ENCODE results near the gene CAVIN1.
"Not testable (repeated sequence)": the region's sequence is repeated elsewhere in the genome, so short reads cannot be mapped to it uniquely, and the experiment has no call there.

The CAVIN1 gene

GRCh38 chr17:42429726-42430447 lies 6.8 kb upstream of the CAVIN1 start:
- DNase-seq (ENCODE audit: low read depth, low spot score): no peak
- WGBS (ENCODE audit: insufficient coverage, insufficient read length): no CpG with 5 or more reads among the region's 3 CpGs
- Histone ChIP-seq H3K4me3 (ENCODE audit: low read length) (no peak overlapping the region), H3K27me3 (ENCODE audit: control insufficient read depth, insufficient read depth, low read length) (no peaks in the 10 kb centered on the region), H3K9me3 (ENCODE audit: control insufficient read depth, insufficient read depth, low read length) (no peaks in the 10 kb centered on the region), H3K4me1 (ENCODE audit: control insufficient read depth, insufficient read depth, low read length) (no peaks in the 10 kb centered on the region), H3K27ac (ENCODE audit: low read length) (no peak overlapping the region), H3K36me3 (ENCODE audit: control insufficient read depth, insufficient read depth, low read length) (no peaks in the 10 kb centered on the region)

DNA sequence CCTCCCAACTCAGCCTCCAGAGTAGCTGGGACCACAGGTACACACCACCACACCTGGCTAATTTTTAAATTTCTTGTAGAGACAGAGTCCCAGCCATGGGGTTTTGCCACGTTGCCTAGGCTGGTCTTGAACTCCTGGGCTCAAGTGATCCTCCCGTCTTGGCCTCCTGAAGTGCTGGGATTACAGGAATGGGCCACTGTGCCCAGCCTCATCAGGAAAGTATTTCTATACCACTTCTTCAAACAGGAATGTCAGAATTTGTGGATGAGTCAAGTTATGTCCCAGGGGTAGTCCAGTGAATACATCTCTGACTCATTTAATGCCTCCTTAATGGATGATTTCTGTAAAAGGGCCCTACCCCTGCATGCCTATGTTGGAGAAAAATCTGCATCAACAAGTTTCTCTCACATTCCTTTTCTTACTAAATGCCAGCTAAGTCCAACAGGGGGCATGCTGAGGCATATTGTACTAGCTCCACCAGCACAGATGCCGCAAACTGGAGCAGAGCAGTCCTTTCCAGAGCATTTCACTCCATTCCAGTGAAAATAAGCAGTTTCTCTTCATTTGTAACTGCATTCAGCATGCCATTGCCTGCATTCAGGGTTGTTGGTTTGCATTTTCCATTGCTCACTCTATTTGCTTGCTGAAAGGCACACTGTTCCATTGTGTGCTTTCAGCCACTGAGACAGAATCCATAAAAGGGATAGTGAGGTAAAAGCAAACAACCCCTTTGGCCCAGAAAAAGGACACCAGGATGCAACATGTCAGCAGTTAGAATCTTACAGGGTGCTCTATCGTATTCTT lies 5.3 kb upstream of the CAVIN1 start:
- Histone ChIP-seq H3K9me3 (ENCODE audit: control insufficient read depth, insufficient read depth, low read length) (no peaks in the 10 kb centered on the region), H3K4me3 (ENCODE audit: low read length) (no peak overlapping the region), H3K36me3 (ENCODE audit: control insufficient read depth, insufficient read depth, low read length) (no peaks in the 10 kb centered on the region), H3K27ac (ENCODE audit: low read length) (no peak overlapping the region), H3K4me1 (ENCODE audit: control insufficient read depth, insufficient read depth, low read length) (no peaks in the 10 kb centered on the region), H3K27me3 (ENCODE audit: control insufficient read depth, insufficient read depth, low read length) (no peaks in the 10 kb centered on the region)
- no peak for DNase-seq (ENCODE audit: low read depth, low spot score)
- no CpG with 5 or more reads among the region's 4 CpGs for WGBS (ENCODE audit: insufficient coverage, insufficient read length)

- Histone ChIP-seq H3K9me3 (ENCODE audit: control insufficient read depth, insufficient read depth, low read length) (no peaks in the 10 kb centered on the region), H3K4me3 (ENCODE audit: low read length) (no peak overlapping the region), H3K27ac (ENCODE audit: low read length) (no peak overlapping the region), H3K36me3 (ENCODE audit: control insufficient read depth, insufficient read depth, low read length) (no peaks in the 10 kb centered on the region), H3K27me3 (ENCODE audit: control insufficient read depth, insufficient read depth, low read length) (no peaks in the 10 kb centered on the region), H3K4me1 (ENCODE audit: control insufficient read depth, insufficient read depth, low read length) (0 out of 2 replicates have a peak, but pooled peaks cover 3% of the 10 kb centered on the region)
- no peak for DNase-seq (ENCODE audit: low read depth, low spot score)
- no CpG with 5 or more reads among the region's 4 CpGs for WGBS (ENCODE audit: insufficient coverage, insufficient read length)
Observed at GRCh38 chr17:42424991-42425610, 2.0 kb upstream of the CAVIN1 start.

DNA sequence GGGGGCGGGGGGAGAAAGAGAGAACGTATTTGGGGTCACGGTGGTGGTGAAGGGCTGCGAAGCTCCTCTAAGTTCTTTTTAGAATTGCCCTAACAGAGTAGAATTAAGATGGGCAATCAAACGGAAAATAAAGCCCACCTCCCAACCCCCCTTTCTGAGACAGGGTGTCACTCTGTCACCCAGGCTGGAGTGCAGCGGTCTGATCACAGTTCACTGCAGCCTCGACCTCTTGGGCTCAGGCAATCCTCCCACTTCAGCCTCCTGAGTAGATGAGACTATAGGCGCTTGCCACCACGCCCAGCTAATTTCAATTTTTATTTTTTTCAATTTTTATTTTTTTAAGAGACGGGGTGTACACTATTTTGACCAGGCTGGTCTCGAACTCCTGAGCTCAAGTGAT lies 710 bp upstream of the CAVIN1 start:
- H3K27me3 ChIP-seq (ENCODE audit: control insufficient read depth, insufficient read depth, low read length): no peaks in the 10 kb centered on the region
- H3K36me3 ChIP-seq (ENCODE audit: control insufficient read depth, insufficient read depth, low read length): no peaks in the 10 kb centered on the region
- H3K4me1 ChIP-seq (ENCODE audit: control insufficient read depth, insufficient read depth, low read length): 0 out of 2 replicates have a peak, but pooled peaks cover 3% of the 10 kb centered on the region
- no CpG with 5 or more reads among the region's 11 CpGs for WGBS (ENCODE audit: insufficient coverage, insufficient read length)
- no peak overlapping the region for H3K27ac ChIP-seq (ENCODE audit: low read length)
- DNase-seq (ENCODE audit: low read depth, low spot score): no peak
- no peak overlapping the region for H3K4me3 ChIP-seq (ENCODE audit: low read length)
- H3K9me3 ChIP-seq (ENCODE audit: control insufficient read depth, insufficient read depth, low read length): no peaks in the 10 kb centered on the region

DNA sequence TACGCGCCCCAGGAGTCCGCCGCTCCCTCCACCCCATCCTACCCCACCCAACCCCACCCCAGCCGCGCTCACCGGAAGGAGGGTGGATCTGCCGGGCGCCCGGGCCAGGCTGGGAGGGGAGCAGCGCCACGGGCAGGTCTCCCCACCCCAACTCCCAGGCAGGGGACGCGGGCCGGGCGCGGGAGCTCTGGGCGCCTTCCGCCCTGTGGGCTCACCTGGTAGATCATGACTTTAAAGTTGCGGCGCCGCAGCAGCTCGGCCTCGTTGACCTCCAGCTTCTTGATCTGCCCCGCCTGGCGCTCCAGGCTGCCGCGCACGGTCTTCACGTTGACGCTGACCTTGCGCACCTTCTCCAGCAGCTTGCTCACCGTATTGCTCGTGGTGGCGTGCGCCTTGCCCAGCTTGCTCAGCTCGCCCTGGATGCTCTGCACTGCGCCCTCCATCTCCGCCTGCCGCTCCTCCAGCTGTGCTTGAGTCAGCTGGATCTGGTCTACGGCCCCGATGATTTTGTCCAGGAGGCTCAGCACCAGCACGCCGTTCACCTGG lies 571 bp downstream of the CAVIN1 start:
- Histone ChIP-seq H3K36me3 (ENCODE audit: control insufficient read depth, insufficient read depth, low read length) (no peaks in the 10 kb centered on the region), H3K27me3 (ENCODE audit: control insufficient read depth, insufficient read depth, low read length) (no peaks in the 10 kb centered on the region), H3K9me3 (ENCODE audit: control insufficient read depth, insufficient read depth, low read length) (no peaks in the 10 kb centered on the region), H3K4me1 (ENCODE audit: control insufficient read depth, insufficient read depth, low read length) (0 out of 2 replicates have a peak, but pooled peaks cover 3% of the 10 kb centered on the region), H3K27ac (ENCODE audit: low read length) (no peak overlapping the region), H3K4me3 (ENCODE audit: low read length) (peak overlapping the region; percentile 64; the same call in 1 of the 2 replicates)
- DNase-seq (ENCODE audit: low read depth, low spot score): no peak
- WGBS (ENCODE audit: insufficient coverage, insufficient read length): no CpG with 5 or more reads among the region's 44 CpGs

GRCh38 chr17:42421507-42422338 lies 1.3 kb downstream of the CAVIN1 start:
- WGBS (ENCODE audit: insufficient coverage, insufficient read length): no CpG with 5 or more reads among the region's 59 CpGs
- Histone ChIP-seq H3K9me3 (ENCODE audit: control insufficient read depth, insufficient read depth, low read length) (no peaks in the 10 kb centered on the region), H3K27me3 (ENCODE audit: control insufficient read depth, insufficient read depth, low read length) (no peaks in the 10 kb centered on the region), H3K4me1 (ENCODE audit: control insufficient read depth, insufficient read depth, low read length) (0 out of 2 replicates have a peak, but pooled peaks cover 3% of the 10 kb centered on the region), H3K27ac (ENCODE audit: low read length) (no peak overlapping the region), H3K36me3 (ENCODE audit: control insufficient read depth, insufficient read depth, low read length) (no peaks in the 10 kb centered on the region), H3K4me3 (ENCODE audit: low read length) (peak overlapping the region; percentile 64; the same call in 1 of the 2 replicates)
- no peak for DNase-seq (ENCODE audit: low read depth, low spot score)

GRCh38 chr17:42421136-42421506 lies 1.9 kb downstream of the CAVIN1 start:
- H3K4me3 ChIP-seq (ENCODE audit: low read length): peak overlapping the region; percentile 64; the same call in 1 of the 2 replicates
- H3K27ac ChIP-seq (ENCODE audit: low read length): no peak overlapping the region
- H3K36me3 ChIP-seq (ENCODE audit: control insufficient read depth, insufficient read depth, low read length): no peaks in the 10 kb centered on the region

DNA sequence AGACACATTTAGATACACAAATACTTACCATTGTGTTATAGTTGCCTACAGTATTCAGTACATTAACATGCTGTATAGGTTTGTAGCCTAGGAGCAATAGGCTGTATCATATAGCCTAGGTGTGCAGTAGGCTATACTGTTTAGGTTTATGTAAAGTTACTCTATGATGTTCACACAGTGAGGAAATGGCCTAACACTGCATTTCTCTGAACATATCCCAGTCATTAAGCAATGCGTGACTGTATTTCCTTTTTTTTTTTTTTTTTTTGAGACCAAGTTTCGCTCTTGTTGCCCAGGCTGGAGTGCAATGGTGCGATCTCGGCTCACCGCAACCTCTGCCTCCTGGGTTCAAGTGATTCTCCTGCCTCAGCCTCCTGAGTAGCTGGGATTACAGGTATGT lies 5.1 kb downstream of the CAVIN1 start:
- DNase-seq (ENCODE audit: low read depth, low spot score); H3K27me3 ChIP-seq (ENCODE audit: control insufficient read depth, insufficient read depth, low read length); H3K4me3 ChIP-seq (ENCODE audit: low read length); H3K4me1 ChIP-seq (ENCODE audit: control insufficient read depth, insufficient read depth, low read length); H3K27ac ChIP-seq (ENCODE audit: low read length); H3K9me3 ChIP-seq (ENCODE audit: control insufficient read depth, insufficient read depth, low read length); H3K36me3 ChIP-seq (ENCODE audit: control insufficient read depth, insufficient read depth, low read length): not testable (repeated sequence)
- no CpG with 5 or more reads among the region's 5 CpGs for WGBS (ENCODE audit: insufficient coverage, insufficient read length)

More at GRCh38 chr17:42421136-42421506, 1.9 kb downstream of the CAVIN1 start:
- H3K27me3 ChIP-seq (ENCODE audit: control insufficient read depth, insufficient read depth, low read length): no peaks in the 10 kb centered on the region
- H3K9me3 ChIP-seq (ENCODE audit: control insufficient read depth, insufficient read depth, low read length): no peaks in the 10 kb centered on the region
- no peak for DNase-seq (ENCODE audit: low read depth, low spot score)
- 0 out of 2 replicates have a peak, but pooled peaks cover 3% of the 10 kb centered on the region for H3K4me1 ChIP-seq (ENCODE audit: control insufficient read depth, insufficient read depth, low read length)
- WGBS (ENCODE audit: insufficient coverage, insufficient read length): no CpG with 5 or more reads among the region's 6 CpGs

DNA sequence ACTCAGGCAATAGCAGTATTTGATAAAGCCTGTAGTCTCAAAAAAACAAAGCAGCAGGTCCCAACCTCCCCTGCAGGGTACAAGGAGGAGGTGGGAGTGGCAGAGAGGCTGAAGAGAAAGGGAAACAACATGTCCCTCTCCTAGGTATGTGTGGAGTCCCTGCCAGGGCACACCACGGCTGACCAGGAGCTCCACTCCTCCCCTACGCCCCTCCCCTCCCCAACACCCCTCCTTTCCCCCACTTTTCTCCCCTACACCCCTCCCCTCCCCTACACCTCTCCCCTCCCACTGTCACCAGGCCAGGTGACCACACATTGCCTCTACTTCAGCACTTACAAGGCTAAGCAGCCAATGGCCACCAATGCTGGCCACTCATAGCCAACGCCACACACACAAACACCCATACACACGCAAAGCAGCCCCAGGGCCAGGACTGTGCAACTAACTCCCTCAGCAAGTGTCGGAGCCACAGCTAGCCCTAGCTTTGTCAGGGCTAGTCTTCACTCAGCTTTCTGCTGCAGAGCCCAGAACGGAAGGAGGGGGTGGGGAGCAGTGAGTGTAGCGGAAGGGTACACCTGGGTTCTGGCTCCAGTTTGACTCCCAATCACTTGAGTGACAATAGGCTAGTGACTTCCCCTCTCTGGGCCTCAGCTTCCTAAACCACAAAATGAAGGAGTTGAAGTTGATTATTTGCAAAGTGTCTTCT lies 8.2 kb downstream of the CAVIN1 start:
- H3K27me3 ChIP-seq (ENCODE audit: control insufficient read depth, insufficient read depth, low read length): no peaks in the 10 kb centered on the region
- H3K4me1 ChIP-seq (ENCODE audit: control insufficient read depth, insufficient read depth, low read length): no peaks in the 10 kb centered on the region
- no peaks in the 10 kb centered on the region for H3K9me3 ChIP-seq (ENCODE audit: control insufficient read depth, insufficient read depth, low read length)
- no peak overlapping the region for H3K27ac ChIP-seq (ENCODE audit: low read length)
- no peak overlapping the region for H3K4me3 ChIP-seq (ENCODE audit: low read length)
- H3K36me3 ChIP-seq (ENCODE audit: control insufficient read depth, insufficient read depth, low read length): no peaks in the 10 kb centered on the region; the same call in 1 of the 2 replicates
- WGBS (ENCODE audit: insufficient coverage, insufficient read length): no CpG with 5 or more reads among the region's 7 CpGs
- DNase-seq (ENCODE audit: low read depth, low spot score): no peak

All from iPS DF 6.9 (cell line).